Psoas muscle (tissue), 8 donors: ENCODE results near the gene ITIH5. TPM values are rescaled to one million over a fixed set of nuclear protein-coding genes. Genes with fewer than 3 reads are reported as not detected.
A peak's percentile ranks its signal among the peaks of the same experiment; 100 is the strongest.

ENCODE experiments used
- ATAC-seq, 4 donors: fragments of 200-7000 bp; cut with Tn5 transposase; one replicate each; pipeline ENCODE4 v1.9.1; 2020; ENCODE audit warnings: moderate library complexity in 3 of 4, mild to moderate bottlenecking in 2 of 4
- DNase-seq, 2 donors: peaks; one replicate each; pipeline ENCODE4 v3.0.0-alpha.2; 2020
- H3K27ac ChIP-seq: fragments of 200-600 bp; one replicate; pipeline ENCODE4 v1.8.0; 2022
- H3K27me3 ChIP-seq, 3 donors: fragments of 200-600 bp in 1 of 3; one replicate each; pipeline versions ENCODE4 v1.6.1 to v1.8.0; 2013 to 2022; ENCODE audit warnings: low read length in 2 of 3, mild to moderate bottlenecking in 2 of 3, moderate library complexity in 1 of 3; ENCODE audit not compliant: insufficient read depth in 3 of 3
- H3K36me3 ChIP-seq, 2 donors: fragments of 200-600 bp in 1 of 2; one replicate each; pipeline versions ENCODE4 v1.6.1 to v1.8.0; 2013 to 2022; ENCODE audit warnings: low read depth in 1 of 2, mild to moderate bottlenecking in 1 of 2, moderate library complexity in 1 of 2; ENCODE audit not compliant: insufficient read depth in 1 of 2
- H3K4me1 ChIP-seq: fragments of 200-600 bp; one replicate; pipeline ENCODE4 v1.8.0; 2022
- H3K4me3 ChIP-seq: fragments of 200-600 bp; one replicate; pipeline ENCODE4 v1.8.0; 2022; ENCODE audit warnings: mild to moderate bottlenecking
- H3K9me3 ChIP-seq: fragments of 200-600 bp; one replicate; pipeline ENCODE4 v1.8.0; 2022
- CTCF ChIP-seq: fragments of 200-600 bp; IDR thresholded peaks from one replicate; pipeline ENCODE4 v1.8.0; 2022; ENCODE audit warnings: antibody characterized with exemption
- WGBS, 3 donors: extraction: QIAGEN DNeasy Blood & Tissue Kit; methylation state at CpG; one replicate each; pipeline versions ENCODE4 v1.1.6 to v1.1.7; 2013; 5-methylcytosine and 5-hydroxymethylcytosine counted together
- intact Hi-C, 2 donors: fragments of 100-400 bp; cut with DNase I; formaldehyde crosslinking; loops; one replicate each; pipeline versions ENCODE4 v1.11.0 to v1.14.2; 2022
- polyA plus RNA-seq, 3 donors: library from polyadenylated mRNA; stranded (reverse); fragments of 200-250 nt; gene quantifications; one replicate each; pipeline ENCODE4 v1.2.3, GENCODE V29; 2013
- total RNA-seq, 4 donors: library from RNA; stranded (reverse); fragmentation: NEBNext Ultra II Directional in 2 of 4; extraction: Animal tissue kit (Norgen Biotek cat#: 25700) in 2 of 4; gene quantifications; one replicate each; pipeline versions ENCODE4 v1.2.1 to v1.2.4, GENCODE V29; 2021 to 2023
- donor health status: healthy with polysubstance abuse.
- donor health status: DM: no; HTN: no; CAD: no; lungs with moderate emphysema.
- donor health status: Bipolar disorder and iron deficiency.
- donor health status: healthy.
- donor health status: DM: yes; HTN: yes; CAD: no.
- donor health status: DM: no; HTN: no; CAD: no.
- donor health status: DM: no; HTN: no; CAD: no.
- donor health status: DM: yes; HTN: yes; CAD: no.

ITIH5 gene
- total and polyA plus RNA-seq, 7 donors, result 1.3 to 13.0 (median 2.9) TPM

GRCh38 chr10:7605565-7606295 is 61.0 kb downstream of the ITIH5 start:
- Histone ChIP-seq H3K9me3 (no peaks in the 10 kb centered on the region), H3K27ac (no peak overlapping the region), H3K36me3 (no peaks in the 10 kb centered on the region), H3K4me1 (peaks cover 5% of the 10 kb centered on the region), H3K4me3 (no peak overlapping the region), H3K27me3 (no peaks in the 10 kb centered on the region)
- intact Hi-C loops, result no loop called here
- TF ChIP-seq CTCF, result no peak
- WGBS, 3 donors, result 60 to 67% (median 62%) methylated on average over 11 of the region's 11 CpGs
- ATAC-seq (no peak), DNase-seq (no peak)

- DNase-seq, result no peak
- no peak for TF ChIP-seq CTCF
- Histone ChIP-seq H3K27ac (no peak overlapping the region), H3K27me3 (no peaks in the 10 kb centered on the region), H3K9me3 (no peaks in the 10 kb centered on the region), H3K36me3 (no peaks in the 10 kb centered on the region), H3K4me1 (no peaks in the 10 kb centered on the region), H3K4me3 (no peak overlapping the region)
- 32 to 44% (median 34%) methylated on average over 3 of the region's 3 CpGs for WGBS, 3 donors
- intact Hi-C loops, result no loop called here
- peak in 1 of 4 donors; percentile 27 for ATAC-seq
Observed at GRCh38 chr10:7601023-7601656, 65.6 kb downstream of the ITIH5 start.

GRCh38 chr10:7598771-7599170 is 68.0 kb downstream of the ITIH5 start:
- Histone ChIP-seq H3K27ac (no peak overlapping the region), H3K4me1 (no peaks in the 10 kb centered on the region), H3K4me3 (no peak overlapping the region), H3K27me3 (no peaks in the 10 kb centered on the region), H3K36me3 (no peaks in the 10 kb centered on the region), H3K9me3 (no peaks in the 10 kb centered on the region)
- DNase-seq (no peak), ATAC-seq (no peak)
- intact Hi-C loops, result no loop called here
- no peak for TF ChIP-seq CTCF
- 69 to 82% (median 77%) methylated on average over 3 of the region's 3 CpGs for WGBS, 3 donors

GRCh38 chr10:7596356-7596755 is 70.4 kb downstream of the ITIH5 start:
- Histone ChIP-seq H3K4me3 (no peak overlapping the region), H3K27ac (no peak overlapping the region), H3K9me3 (no peaks in the 10 kb centered on the region), H3K4me1 (no peaks in the 10 kb centered on the region), H3K36me3 (no peaks in the 10 kb centered on the region), H3K27me3 (no peaks in the 10 kb centered on the region)
- ATAC-seq (no peak), DNase-seq (no peak)
- intact Hi-C loops, result no loop called here
- no peak for TF ChIP-seq CTCF
- WGBS, 3 donors, result 70 to 91% (median 77%) methylated on average over 6 of the region's 6 CpGs
